ENCODE results near the gene IFIT2.
"Not testable (repeated sequence)": the region's sequence is repeated elsewhere in the genome, so short reads cannot be mapped to it uniquely, and the experiment has no call there.

IFIT2 gene

GRCh38 chr10:89279421-89279869, 22.4 kb upstream of the IFIT2 start:
- no peak for DNase-seq (ENCODE audit: extremely low read depth in 1 of 2, low read depth in 1 of 2)

DNA sequence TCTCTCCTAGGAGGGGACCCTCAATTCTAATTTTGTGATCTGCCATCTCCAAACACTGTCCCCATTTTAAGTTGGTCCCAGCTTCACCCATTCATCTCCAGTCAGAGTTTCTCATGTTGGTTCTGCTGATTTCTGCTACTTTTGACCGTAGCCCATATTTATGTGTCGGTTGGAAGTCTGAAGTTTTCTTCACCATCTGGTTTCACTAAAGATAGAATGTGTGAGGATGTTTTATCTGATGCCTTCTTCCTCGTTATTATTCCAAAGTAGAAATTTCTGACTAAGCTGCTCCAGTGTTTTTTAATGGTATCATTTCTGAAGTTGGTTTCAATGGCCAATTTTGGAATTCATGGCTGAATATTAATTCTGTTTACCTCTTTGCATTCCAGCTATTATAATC, 21.3 kb upstream of the IFIT2 start:
- DNase-seq (ENCODE audit: extremely low read depth in 1 of 2, low read depth in 1 of 2), result no peak

DNA sequence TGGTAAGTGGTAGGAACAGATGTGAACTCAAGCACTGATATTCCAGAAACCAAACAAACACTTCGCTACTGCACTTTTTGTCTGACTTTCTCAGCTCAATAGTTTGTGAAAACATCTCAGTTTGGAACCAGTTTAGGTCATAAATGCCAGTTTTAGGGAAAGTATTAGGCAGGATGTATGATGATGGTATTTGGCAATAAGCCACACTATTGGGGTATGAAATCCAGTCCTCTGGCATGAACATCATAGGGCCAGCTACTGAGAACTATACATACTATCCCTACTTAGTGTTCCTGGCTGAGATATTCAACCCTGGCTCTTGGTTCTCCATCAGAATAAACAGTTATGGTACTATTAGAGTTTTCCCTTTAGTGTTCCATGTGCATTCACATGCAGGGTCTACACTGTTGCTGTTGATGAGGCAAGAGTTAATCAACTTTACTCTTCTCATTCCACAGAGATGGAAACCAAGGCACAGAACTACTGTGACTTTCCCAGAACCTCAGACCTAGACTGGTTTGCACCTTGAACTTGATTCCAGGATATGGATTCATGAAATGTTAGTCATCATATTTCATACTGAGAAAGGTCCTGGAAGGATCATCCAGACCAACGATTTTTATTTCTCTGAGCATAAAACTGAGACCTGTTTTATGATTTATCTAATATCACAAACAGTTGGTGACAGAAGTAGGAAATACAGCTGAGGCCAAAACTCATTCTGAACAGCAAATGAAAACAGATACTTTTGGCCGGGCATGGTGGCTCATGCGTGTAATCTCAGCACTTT, 20.0 kb upstream of the IFIT2 start:
- no peak for DNase-seq (ENCODE audit: extremely low read depth in 1 of 2, low read depth in 1 of 2)

- DNase-seq (ENCODE audit: extremely low read depth in 1 of 2, low read depth in 1 of 2), result no peak
Measured at GRCh38 chr10:89283025-89283935, 18.6 kb upstream of the IFIT2 start.

DNA sequence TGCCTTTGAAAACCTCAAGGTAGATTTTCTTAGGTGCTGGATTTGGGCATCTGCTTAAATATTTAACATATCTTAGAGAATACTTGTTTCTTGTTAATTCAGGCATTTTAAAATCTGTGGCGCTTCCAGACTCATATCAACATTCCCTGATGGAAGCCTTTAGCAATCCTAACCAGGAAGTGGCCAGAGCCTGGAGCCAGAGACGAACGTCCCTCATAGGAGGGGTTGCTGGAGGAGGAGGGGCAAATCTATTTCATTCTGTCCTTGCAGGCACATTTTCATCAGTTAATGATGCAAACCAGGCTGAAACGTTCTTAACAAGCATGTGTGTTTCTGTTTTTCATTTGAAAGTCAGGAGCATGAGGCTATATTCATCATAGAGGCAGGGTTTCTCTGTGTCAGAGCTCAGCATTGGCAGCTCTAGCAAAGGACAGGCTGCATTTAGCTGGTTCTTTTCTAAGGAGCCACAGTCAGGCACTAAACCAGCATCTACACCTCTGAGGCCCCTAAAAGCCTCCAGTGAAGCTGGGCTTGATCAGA, 17.8 kb upstream of the IFIT2 start:
- DNase-seq (ENCODE audit: extremely low read depth in 1 of 2, low read depth in 1 of 2), result no peak

DNA sequence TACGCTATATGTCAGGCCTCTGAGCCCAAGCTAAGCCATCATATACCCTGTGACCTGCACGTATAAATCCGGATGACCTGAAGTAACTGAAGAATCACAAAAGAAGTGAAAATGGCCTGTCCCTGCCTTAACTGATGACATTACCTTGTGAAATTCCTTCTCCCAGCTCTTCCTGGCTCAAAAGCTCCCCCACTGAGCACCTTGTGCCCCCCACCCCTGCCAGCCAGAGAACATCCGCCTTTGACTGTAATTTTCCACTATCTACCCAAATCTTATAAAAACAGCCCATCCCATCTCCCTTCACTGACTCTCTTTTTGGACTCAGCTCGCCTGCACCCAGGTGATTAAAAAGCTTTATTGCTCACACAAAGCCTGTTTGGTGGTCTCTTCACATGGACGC, 17.1 kb upstream of the IFIT2 start:
- DNase-seq (ENCODE audit: extremely low read depth in 1 of 2, low read depth in 1 of 2), result not testable (repeated sequence)

DNA sequence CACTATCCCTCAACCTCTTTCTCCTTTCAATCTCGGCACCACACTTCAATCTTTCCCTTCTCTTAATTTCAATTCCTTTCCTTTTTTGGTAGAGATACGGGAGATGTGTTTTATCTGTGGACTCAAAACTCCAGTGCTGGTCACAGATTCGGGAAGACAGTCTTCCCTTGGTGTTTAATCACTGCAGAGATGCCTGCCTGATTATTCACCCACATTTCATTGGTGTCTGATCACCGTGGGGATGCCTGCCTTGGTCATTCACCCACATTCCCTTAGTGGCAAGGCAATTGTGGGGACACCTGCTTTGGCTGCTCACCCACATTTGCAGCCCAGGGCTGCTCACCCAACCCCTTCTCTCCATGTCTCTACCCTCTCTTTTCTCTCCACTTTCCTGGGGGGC, 16.5 kb upstream of the IFIT2 start:
- not testable (repeated sequence) for DNase-seq (ENCODE audit: extremely low read depth in 1 of 2, low read depth in 1 of 2)

- DNase-seq (ENCODE audit: extremely low read depth in 1 of 2, low read depth in 1 of 2), result no peak
Measured at GRCh38 chr10:89294721-89295239, 7.1 kb upstream of the IFIT2 start.

DNA sequence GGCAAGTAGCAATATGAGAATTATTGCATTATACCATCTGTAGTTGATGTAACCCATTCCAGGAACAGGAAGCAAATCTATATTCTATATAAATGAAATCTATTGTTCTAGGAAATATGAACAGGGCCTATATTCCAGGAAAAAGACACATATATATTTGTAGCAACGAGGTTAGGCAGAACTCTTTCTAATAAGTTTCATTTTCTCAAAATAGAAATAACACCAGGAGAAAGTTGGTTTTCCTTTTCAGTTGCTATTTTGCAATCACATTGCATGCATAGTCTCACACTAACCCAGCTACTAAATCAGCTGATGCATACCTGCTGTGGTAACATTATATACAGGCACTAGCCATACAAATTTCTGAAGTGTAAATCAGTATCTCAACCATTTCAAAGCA, 6.2 kb upstream of the IFIT2 start:
- no peak for DNase-seq (ENCODE audit: extremely low read depth in 1 of 2, low read depth in 1 of 2)

GRCh38 chr10:89296220-89296648, 5.6 kb upstream of the IFIT2 start:
- DNase-seq (ENCODE audit: extremely low read depth in 1 of 2, low read depth in 1 of 2), result no peak

DNA sequence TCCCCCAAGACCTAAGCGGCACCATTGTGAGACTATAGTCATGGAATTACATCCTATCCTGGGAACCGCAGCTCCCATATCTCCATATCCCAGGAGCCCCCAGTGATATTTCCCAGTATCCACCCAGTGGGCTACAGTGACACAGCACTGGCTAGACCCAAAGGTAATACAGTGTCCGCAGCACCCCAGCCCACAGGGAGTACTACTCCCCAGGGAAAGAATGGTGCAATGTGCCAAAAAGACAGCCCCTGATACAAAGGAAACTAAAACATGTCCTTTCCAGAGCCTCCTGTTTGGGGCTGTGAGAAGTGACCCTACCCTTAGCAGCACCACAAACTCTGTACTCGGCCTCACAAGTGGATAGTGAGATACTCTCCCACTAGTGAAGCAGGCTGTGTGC, 4.5 kb upstream of the IFIT2 start:
- DNase-seq (ENCODE audit: extremely low read depth in 1 of 2, low read depth in 1 of 2), result no peak

GRCh38 chr10:89297791-89298190, 4.1 kb upstream of the IFIT2 start:
- no peak for DNase-seq (ENCODE audit: extremely low read depth in 1 of 2, low read depth in 1 of 2)

GRCh38 chr10:89299031-89299430, 2.8 kb upstream of the IFIT2 start:
- DNase-seq (ENCODE audit: extremely low read depth in 1 of 2, low read depth in 1 of 2), result no peak

- DNase-seq (ENCODE audit: extremely low read depth in 1 of 2, low read depth in 1 of 2), result no peak
Measured at GRCh38 chr10:89301232-89301631, 614 bp upstream of the IFIT2 start.

- DNase-seq (ENCODE audit: extremely low read depth in 1 of 2, low read depth in 1 of 2), result no peak
Measured at GRCh38 chr10:89302625-89303024, 779 bp downstream of the IFIT2 start.

DNA sequence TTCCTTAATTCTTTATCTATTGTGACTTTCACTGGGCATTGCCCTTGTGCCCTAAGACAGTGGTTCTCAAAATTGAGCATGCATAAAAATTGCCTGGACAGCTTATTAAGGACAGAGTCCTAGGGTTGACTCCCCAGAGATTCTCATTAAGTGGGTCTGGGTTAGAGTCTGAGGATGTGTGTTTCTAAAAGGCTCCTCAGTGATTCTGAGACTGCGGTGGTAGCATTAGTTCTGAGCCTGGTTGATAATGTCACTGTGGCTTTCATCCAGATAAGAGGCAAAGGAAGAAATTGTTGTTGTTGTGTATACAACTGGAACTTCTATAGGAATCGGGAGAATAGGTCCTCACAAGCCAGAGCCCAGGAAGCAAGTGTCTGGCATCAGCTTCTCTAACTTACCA, 1.3 kb downstream of the IFIT2 start:
- DNase-seq (ENCODE audit: extremely low read depth in 1 of 2, low read depth in 1 of 2), result no peak

- no peak for DNase-seq (ENCODE audit: extremely low read depth in 1 of 2, low read depth in 1 of 2)
Measured at GRCh38 chr10:89304026-89304425, 2.2 kb downstream of the IFIT2 start.

- no peak for DNase-seq (ENCODE audit: extremely low read depth in 1 of 2, low read depth in 1 of 2)
Measured at GRCh38 chr10:89304446-89304845, 2.6 kb downstream of the IFIT2 start.

DNA sequence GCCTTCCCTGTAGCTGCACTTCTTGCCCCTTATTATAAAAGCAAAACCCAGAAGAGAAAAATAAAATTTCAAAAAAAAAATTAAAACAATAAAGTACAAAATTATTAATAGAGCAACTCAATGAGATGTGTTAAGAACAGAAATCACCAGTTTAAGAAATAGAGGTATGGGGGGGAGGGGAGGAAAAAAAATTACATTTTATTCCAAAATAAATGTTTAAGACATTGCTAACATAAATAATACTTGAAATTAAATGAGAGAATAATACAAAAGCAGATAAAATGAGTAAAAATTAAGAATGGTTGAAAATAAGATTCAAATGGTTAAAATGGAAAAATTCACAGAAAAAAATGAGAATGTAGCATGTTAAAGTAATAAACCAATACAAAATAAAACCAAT, 3.1 kb downstream of the IFIT2 start:
- no peak for DNase-seq (ENCODE audit: extremely low read depth in 1 of 2, low read depth in 1 of 2)

DNA sequence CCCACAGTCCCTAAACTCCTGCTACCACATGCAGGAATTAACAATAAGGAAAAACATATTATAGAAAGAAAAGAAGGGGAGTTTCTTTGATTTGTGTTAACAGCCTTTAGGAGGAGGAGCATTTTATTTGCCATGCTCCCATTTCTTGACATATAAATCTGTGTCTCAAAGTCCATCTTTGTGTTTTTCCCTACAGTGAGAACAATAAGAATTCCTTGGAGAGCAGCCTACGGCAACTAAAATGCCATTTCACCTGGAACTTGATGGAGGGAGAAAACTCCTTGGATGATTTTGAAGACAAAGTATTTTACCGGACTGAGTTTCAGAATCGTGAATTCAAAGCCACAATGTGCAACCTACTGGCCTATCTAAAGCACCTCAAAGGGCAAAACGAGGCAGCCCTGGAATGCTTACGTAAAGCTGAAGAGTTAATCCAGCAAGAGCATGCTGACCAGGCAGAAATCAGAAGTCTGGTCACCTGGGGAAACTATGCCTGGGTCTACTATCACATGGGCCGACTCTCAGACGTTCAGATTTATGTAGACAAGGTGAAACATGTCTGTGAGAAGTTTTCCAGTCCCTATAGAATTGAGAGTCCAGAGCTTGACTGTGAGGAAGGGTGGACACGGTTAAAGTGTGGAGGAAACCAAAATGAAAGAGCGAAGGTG, 4.1 kb downstream of the IFIT2 start:
- no peak for DNase-seq (ENCODE audit: extremely low read depth in 1 of 2, low read depth in 1 of 2)
